HTERT RPE-1 (cell line): ENCODE measurements around the gene USP3.
"Not testable (repeated sequence)": the region's sequence is repeated elsewhere in the genome, so short reads cannot be mapped to it uniquely, and the experiment has no call there.

Experiments used
- in situ Hi-C: fragments of 300-500 bp; cut with MboI; formaldehyde crosslinking; loops from 4 replicates; pipeline ENCODE4 v1.14.3; 2020; ENCODE audit warnings: low sequenced_read_pairs

The USP3 gene

DNA sequence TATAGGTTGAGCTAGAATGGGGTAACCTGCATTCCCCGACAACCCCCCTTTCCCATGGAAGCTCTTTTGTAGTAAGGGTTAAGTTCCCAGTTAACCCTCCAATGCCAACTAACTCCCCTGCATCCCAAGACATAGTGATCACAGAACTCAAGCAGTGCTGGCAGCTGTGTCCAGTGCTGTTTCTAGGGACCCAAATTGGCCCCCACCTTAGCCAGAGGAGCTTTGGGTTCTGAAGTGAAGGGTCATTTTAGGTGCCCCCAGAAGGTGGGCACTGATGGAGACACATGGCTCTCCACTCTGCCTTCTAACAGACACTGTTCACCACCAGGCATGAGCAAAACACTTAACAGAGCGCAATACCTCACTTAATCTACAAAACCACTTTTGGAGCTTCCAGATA is 99.9 kb downstream of the USP3 start:
- in situ Hi-C loops: no loop called here

DNA sequence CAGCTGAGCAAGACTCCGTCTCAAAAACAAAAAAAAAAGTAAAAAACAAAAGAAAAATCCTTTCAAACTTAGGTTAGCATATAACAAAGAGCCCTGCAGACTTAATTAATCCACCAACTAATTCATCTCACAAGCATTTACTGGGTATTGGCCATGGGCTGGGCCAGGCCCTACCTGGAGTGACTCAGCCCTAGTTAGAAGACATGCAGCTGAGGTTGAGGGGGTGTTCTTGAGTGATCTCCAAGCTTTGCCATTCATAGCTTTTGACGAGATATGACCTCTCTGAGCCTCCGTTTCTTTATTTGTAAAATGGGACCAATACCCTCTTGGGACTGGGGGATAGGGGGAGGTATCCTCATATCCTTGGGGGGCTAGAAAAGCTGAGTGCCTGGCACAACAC is 100.6 kb downstream of the USP3 start:
- in situ Hi-C loops: no loop called here

DNA sequence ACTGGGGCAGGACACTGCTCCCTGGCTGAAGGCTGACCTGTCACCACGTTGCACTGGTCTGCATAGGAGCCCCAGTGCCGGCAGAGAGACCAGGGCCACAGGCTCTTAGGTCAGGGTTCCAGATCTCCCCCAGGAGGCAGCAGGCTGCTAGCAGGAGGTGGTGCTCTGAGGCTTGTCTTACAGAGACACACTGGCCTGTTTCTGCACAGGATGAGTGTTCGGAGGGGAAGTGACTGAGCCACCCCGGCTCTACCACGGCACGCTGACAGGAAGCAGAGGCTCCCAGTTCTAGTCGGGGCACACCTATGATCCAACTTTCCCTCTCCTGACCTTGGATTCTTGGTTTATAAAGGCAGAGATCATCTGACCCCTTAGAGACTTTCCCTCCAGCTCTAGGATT is 101.4 kb downstream of the USP3 start:
- in situ Hi-C loops: no loop called here

DNA sequence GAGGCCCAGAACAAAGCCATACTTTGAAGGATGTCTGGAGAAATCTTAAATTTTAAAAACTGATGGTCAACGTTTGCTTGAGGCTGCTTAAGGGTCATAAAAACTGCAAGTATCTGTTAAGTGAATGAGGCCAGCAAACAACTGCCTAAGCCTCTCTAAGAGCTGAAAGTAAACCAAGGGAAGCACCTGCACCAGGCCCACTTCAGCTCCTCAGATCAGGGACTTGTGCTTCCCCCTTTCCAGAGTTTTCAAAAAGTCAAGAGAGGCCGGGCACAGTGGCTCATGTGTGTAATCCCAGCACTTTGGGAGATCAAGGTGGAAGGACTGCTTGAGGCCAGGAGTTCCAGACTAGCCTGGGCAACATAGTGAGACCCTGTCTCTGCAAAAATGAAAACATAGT is 101.9 kb downstream of the USP3 start:
- in situ Hi-C loops: no loop called here

DNA sequence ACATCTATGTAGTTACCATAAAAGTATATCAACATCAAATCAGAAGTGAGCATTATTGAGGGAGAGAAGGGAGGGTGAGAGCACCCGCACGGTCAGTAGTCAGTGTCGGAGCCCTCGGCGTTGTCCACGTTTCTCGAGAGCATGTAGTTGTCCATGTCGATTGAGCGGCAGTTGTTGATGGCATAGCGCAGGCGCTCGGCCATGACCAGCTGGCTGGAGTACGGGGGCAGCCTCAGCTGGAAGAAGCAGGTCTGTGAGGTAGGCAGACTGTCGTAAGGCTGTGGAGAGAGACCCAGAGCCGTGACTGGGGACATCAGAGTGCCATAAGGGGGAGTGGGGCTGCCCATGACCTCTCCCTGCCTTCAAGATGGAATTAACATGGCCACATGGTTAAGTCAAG is 104.6 kb downstream of the USP3 start:
- in situ Hi-C loops: no loop called here

DNA sequence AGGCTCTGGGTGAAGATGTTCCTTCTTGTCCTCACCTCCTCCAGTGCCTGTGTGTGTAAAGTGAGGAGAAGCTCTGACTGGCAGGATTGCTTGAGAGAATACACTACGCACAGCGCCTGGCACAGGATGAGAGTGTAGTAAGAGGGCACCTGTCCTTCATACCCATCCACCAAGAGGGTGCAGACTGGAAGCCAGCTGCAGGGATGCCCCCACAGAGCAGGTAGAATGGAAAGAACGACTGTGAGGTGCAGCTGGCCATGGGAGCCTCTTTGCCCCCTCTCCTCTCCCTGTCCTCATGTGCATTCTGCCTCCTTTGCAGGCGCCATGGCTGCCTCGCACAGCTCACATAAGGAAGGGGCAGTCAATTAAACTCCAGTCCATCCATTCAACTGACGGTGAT is 105.1 kb downstream of the USP3 start:
- in situ Hi-C loops: no loop called here

DNA sequence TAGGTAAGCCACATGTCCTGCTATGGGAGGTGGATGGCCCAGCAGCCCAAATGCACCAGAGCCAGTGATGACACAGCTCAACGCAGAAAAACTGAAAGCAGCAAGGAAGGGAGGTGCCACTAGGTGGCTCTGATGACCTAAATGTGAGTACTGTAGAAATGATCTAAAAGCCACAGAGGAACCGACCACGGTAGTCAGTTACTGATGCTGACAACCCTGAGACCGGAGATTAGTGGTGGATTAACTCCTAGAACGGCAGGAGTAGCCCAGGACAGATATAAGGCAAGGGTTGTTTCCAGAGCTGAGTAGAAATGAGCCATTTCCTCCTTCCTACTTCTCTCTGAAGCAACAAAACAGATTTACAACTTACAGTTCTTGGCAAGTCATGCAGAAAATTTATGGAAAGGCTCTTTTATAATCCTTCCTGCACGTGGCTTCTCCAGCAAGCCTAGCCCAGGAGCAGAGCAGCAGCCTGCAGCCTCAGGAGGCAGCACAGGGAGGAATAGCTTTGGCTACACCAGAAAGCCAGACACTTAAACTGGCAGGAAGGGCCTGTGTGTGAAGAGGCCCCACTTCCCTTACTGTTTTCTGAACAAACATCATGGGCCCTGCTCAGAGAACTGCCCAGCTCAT is 105.9 kb downstream of the USP3 start:
- in situ Hi-C loops: no loop called here

DNA sequence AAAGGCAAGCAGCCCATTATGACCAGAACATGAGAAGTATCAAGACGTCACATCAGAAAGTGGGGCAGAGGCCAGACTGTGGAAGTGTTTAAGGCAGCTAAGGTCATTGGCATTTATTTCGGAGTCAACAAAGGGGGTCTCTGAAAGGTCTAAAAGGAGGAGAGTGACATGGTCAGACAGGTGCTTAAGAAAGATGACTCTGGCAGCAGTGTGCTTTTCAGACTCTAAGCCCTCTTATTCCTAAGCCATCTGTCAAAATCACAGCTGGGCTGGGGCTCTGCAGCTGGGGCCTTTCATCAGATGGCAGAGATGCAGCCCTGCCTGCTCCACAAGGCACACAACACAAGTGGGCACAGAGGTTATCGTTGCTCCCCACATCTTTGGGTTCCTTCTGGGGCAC is 106.8 kb downstream of the USP3 start:
- in situ Hi-C loops: no loop called here

DNA sequence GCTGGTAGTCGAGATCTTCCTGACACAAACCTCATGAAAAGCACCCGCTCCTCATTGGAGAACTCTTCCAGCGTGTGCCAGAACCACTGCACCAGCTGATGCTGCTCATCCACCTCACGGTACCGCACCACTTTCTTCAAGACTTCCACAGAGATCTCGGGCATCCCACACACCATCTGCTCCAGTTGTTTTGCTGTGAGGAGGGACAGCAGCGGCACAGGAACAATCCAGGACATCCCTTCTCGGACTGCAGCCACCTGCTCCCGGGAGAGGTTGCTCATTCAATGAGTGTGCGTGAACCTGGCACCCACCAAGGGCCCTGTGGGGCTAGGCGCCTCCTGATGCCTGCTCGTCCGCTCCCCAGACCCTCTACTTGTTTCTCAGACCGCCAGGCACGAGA is 107.9 kb downstream of the USP3 start:
- in situ Hi-C loops: no loop called here

DNA sequence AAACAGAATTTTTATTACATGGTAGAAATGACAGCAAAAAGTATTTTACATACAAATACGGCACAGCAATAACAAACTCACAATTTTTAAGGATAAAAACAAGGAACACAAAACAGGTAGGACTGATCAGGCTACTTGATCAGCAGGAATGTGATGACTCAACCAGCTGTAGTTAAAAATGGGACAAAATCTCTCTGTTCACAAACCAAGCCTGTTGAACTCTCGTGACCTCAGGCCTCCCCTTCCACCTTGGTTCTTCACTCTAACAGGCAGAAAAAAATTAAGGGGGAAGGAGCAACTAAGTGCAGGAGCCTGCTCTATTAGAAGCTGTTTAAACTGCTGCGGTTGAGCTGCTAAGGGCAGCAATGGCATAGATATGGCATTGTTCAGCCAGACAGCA is 111.5 kb downstream of the USP3 start:
- in situ Hi-C loops: no loop called here

DNA sequence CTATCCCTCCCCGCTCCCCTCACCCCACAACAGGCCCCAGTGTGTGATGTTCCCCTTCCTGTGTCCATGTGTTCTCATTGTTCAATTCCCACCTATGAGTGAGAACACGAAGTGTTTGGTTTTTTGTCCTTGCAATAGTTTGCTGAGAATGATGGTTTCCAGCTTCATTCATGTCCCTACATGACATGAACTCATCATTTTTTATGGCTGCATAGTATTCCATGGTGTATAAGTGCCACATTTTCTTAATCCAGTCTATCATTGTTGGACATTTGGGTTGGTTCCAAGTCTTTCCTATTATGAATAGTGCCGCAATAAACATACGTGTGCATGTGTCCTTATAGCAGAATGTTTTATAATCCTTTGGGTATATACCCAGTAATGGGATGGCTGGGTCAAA is 112.8 kb downstream of the USP3 start:
- in situ Hi-C loops: not testable (repeated sequence)

DNA sequence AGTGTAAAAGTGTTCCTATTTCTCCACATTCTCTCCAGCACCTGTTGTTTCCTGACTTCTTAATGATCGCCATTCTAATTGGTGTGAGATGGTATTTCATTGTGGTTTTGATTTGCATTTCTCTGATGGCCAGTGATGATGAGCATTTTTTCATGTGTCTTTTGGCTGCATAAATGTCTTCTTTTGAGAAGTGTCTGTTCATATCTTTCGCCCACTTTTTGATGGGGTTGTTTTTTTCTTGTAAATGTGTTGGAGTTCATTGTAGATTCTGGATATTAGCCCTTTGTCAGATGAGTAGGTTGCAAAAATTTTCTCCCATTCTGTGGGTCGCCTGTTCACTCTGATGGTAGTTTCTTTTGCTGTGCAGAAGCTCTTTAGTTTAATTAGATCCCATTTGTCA is 113.2 kb downstream of the USP3 start:
- in situ Hi-C loops: not testable (repeated sequence)

DNA sequence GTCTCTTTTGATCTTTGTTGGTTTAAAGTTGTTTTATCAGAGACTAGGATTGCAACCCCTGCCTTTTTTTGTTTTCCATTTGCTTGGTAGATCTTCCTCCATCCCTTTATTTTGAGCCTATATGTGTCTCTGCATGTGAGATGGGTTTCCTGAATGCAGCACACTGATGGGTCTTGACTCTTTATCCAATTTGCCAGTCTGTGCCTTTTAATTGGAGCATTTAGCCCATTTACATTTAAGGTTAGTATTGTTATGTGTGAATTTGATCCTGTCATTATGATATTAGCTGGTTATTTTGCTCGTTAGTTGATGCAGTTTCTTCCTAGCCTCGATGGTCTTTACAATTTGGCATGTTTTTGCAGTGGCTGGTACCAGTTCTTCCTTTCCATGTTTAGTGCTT is 116.4 kb downstream of the USP3 start:
- in situ Hi-C loops: not testable (repeated sequence)

DNA sequence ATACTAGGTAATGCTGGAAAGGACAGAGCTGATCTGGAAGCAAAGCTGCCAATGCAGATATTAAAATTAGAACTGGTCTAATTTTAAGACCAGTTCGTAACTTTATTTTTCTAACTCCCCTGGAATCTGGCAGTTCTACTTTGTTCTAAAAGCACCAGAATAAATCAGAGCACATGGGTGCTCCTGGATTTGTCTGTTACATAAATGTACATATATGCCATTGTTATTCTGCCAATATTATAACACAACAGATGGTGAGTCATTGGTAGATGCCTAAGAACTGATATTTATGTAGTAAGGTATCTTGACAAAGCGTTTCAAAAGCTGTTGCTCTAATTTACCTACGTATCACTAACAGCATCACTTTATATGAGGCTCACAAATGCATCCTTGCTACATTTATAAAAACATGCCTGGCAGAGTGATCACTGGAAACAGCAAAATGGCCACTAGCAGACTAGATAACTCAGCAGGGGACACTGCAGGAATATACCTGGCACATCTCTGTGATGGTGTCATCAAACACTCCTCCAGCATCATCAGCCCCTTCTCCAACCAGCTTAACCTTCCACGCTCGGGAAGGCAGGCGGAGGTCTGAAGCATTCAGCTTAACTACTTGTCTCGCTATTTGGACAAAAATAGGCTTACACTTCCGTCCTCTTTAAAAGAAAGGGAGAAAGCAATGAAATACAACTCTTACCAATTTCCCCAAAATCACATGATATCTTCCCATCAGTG is 119.0 kb downstream of the USP3 start:
- in situ Hi-C loops: no loop called here

DNA sequence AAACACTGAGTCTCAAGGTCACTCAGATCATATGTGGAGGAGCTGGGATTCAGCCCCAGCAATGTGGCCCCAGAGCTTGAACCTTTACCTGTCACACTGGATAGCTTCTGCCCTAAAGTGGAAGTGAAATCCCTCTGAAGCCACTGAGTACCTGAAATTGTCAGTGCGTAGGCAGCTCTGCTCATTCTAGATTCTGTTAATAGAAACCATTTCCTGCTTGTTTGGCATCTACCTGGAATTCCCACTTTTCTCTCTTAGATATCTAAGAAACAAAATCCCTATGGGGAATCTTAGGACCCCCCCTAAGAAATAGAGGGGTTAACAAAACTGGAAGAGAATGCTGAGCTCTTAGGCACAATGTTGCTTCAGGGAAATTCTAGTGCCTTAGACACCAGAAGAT is 122.6 kb downstream of the USP3 start:
- in situ Hi-C loops: no loop called here

DNA sequence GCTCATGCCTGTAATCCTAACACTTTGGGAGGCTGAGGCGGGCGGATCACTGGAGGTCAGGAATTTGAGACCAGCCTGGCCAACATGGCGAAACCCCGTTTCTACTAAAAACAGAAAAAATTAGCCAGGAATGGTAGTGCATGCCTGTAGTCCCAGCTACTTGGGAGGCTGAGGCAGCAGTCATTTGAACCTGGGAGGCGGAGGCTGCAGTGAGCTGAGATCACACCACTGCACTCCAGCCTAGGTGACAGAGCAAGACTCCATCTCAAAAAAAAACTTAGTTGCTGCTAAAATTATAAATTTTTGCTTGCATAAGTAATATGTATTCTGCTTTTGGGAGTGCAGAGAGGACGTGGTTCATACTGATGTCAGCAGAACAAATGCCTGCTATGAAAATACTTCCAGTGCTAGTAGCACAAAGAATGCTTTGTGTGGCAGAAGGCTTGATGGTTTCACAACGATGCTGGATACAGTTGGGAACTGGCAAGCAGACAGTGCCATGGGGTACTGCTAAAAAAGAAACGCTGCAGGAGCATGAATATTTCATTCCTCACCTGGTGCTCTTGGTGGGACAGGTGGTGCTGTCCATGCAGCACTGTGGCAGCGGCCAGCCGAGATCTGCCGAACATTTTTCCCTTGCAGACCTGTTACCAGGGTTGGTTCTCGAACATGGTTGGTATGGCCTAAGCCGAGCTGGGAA is 123.9 kb downstream of the USP3 start:
- in situ Hi-C loops: no loop called here

DNA sequence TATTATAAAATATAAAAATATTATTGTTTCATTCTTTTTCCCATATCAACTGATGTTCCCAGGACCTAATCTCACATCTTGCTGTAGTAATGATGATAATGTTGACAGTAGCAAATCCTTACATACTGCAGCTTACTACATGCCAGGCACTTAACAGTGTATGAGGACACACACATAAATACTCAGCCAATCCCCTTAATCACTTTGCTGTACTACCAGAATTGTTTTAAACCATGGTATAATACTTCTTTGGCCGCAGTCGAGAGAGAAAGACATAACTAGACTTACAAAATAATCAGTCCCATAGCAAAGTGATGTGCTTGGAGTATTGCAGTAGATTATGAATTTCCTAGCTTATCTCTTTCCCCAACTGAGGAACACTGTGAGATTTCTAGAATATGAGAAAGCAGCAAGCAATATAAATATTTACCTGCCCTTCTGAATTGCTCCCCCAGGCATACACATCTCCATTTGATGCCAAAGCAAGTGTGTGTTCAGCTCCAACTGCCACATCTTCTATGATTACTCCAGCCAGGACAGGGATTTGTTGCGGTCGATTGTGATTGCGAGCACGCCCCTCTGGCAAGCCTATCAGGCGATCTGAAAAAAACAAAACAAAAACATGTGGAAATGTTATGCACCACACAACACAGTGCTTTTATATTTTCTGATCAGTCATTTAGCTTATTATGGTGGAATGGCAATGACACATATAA is 125.8 kb downstream of the USP3 start:
- in situ Hi-C loops: no loop called here

DNA sequence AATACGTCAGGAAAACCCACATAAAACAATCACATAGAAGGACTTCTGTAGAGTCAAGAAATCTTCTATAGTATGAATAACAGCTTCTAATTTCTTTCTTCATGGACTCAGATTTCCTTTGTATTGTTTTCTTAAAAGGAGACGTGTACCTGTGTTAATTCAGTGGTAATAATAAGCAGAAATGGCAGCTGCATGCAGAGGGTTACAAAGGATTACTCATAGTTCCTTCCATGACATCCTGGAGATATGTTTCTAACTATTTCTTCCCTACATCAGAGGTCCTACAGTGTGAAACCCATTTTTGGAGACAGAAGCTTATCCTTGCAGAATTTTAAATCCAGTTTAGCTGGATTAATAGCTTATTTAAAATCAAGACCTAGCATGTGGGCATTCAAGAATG is 128.9 kb downstream of the USP3 start:
- in situ Hi-C loops: no loop called here

DNA sequence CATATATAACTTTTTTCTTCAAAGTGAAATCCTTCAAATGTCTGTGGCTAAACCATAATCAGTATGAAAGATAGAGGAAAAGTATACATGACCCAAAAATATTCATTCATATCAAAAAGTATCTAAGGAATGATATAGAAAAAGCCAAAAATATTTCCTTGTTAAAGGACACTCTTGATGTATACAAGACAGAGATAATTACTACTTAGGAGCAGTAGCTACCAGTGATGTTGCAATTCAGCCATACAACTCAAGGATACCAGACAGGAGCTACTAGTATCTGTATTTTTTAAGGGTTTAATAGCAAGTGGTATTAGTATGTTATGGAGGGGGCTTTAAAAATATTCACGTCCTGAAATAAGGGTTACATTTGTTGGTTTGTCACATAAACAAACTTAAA is 129.8 kb downstream of the USP3 start:
- in situ Hi-C loops: no loop called here

DNA sequence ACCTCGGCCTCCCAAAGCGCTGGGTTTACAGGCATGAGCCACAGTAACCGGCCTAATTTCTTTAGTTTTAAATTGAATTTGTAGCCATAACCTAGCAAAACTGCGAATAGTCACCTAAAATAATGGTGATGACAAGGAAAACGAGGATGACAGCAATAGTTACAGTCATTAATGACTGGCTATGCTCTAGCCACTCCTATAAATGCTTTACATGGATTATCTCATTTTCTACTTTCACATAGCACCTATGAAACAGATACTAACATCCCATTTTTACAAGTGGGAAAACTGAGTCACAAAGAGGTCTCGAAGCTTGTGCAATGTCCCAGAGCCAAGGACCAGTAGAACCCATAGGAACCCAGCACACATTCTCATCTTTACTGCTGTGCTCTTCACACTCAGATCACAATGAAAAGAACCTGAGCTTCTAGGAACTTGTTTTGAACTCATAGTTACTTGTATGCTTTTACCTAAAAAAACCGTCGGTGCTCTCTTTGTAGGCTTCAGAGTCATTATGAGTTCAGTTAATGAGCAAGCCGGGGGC is 132.2 kb downstream of the USP3 start:
- in situ Hi-C loops: no loop called here

DNA sequence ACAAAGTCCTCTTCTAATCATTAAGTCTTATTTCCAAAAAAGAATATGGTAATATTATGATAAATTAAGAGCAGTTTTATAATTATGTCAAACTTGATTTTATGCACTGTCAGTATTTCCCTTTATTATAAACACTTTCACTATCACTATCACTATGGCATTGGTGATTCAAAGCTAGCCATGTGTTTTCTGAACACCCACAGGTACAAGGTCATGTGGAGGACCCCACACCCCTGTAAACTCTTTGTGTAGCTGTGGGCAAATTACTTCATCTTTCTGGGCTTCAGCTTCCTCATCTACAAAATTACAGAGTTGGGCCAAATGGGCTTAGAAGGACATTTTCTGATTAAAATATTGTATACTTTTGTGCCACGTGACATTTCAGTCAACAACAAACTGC is 134.4 kb downstream of the USP3 start:
- in situ Hi-C loops: no loop called here
